ENCODE data around the gene KRTAP10-5.
A peak's percentile ranks its signal among the peaks of the same experiment; 100 is the strongest.
"Not testable (repeated sequence)": the region's sequence is repeated elsewhere in the genome, so short reads cannot be mapped to it uniquely, and the experiment has no call there.

The KRTAP10-5 gene

GRCh38 chr21:44580231-44580821 is at the start of gene KRTAP10-5:
TSS of gene KRTAP10-5 (minus strand) at chr21:44580604. CDS start at chr21:44580578, 26 bp downstream.
- DNase-seq: not testable (repeated sequence)

- DNase-seq: no peak
These were observed 48.4 kb upstream of the KRTAP10-5 start for GRCh38 chr21:44628707-44629391.

GRCh38 chr21:44627831-44628233 is 47.4 kb upstream of the KRTAP10-5 start:
- not testable (repeated sequence) for DNase-seq

GRCh38 chr21:44627181-44627822 is 46.9 kb upstream of the KRTAP10-5 start:
- not testable (repeated sequence) for DNase-seq

GRCh38 chr21:44626673-44627143 is 46.3 kb upstream of the KRTAP10-5 start, which contains the start of gene KRTAP10-9:
TSS of gene KRTAP10-9 (plus strand) at chr21:44627093. CDS start at chr21:44627172, 79 bp downstream.
- DNase-seq: no peak

GRCh38 chr21:44626262-44626661 is 45.9 kb upstream of the KRTAP10-5 start:
- DNase-seq: no peak

- no peak for DNase-seq
These were observed 45.4 kb upstream of the KRTAP10-5 start for GRCh38 chr21:44625756-44626155.

- no peak for DNase-seq
These were observed 43.2 kb upstream of the KRTAP10-5 start for GRCh38 chr21:44623575-44623974.

- DNase-seq: no peak
These were observed 39.5 kb upstream of the KRTAP10-5 start for GRCh38 chr21:44619886-44620285.

GRCh38 chr21:44618909-44619308 is 38.5 kb upstream of the KRTAP10-5 start:
- DNase-seq: peak; percentile 45

- no peak for DNase-seq
These were observed 38.1 kb upstream of the KRTAP10-5 start for GRCh38 chr21:44618504-44618903.

GRCh38 chr21:44617071-44617501 is 36.7 kb upstream of the KRTAP10-5 start:
- DNase-seq: no peak

- DNase-seq: no peak
These were observed 36.2 kb upstream of the KRTAP10-5 start for GRCh38 chr21:44616591-44616926.

- DNase-seq: no peak
These were observed 35.6 kb upstream of the KRTAP10-5 start for GRCh38 chr21:44615911-44616590.

GRCh38 chr21:44615466-44615865 is 35.1 kb upstream of the KRTAP10-5 start:
- DNase-seq: no peak

- DNase-seq: no peak
These were observed 34.6 kb upstream of the KRTAP10-5 start for GRCh38 chr21:44614961-44615391.

GRCh38 chr21:44614161-44614631 is 33.8 kb upstream of the KRTAP10-5 start:
- no peak for DNase-seq

GRCh38 chr21:44613386-44614155 is 33.2 kb upstream of the KRTAP10-5 start:
- DNase-seq: no peak

- DNase-seq: no peak
These were observed 32.3 kb upstream of the KRTAP10-5 start for GRCh38 chr21:44612669-44613229.

GRCh38 chr21:44612029-44612486 is 31.7 kb upstream of the KRTAP10-5 start, which contains the start of gene KRTAP10-8:
TSS of gene KRTAP10-8 (plus strand) at chr21:44612079. CDS start at chr21:44612101, 22 bp downstream.
- no peak for DNase-seq

GRCh38 chr21:44611551-44611950 is 31.1 kb upstream of the KRTAP10-5 start:
- DNase-seq: no peak

Measured in activated CD4-positive, alpha-beta T cell treated with anti-CD3 and anti-CD28 coated beads for 1 hour (primary cell).